HAP-1 (cell line): ENCODE data around the gene ABCB6.

Experiments
- DNase-seq, 2 experiments: peaks; one replicate each; pipeline ENCODE4 v3.0.0-alpha.2; 2016 to 2020; ENCODE audit warnings: low spot score in 2 of 2
- H3K27me3 ChIP-seq: fragments of 250-450 bp; sonication (Bioruptor Pico); 2 replicates; pipeline ENCODE4 v1.5.1; 2020; ENCODE audit warnings: low read depth, mild to moderate bottlenecking, moderate library complexity
- H3K36me3 ChIP-seq: fragments of 250-450 bp; sonication (Bioruptor Pico); replicated peaks from 2 replicates; pipeline ENCODE4 v1.5.1; 2020; ENCODE audit warnings: mild to moderate bottlenecking
- H3K4me1 ChIP-seq: fragments of 250-450 bp; sonication (Bioruptor Pico); 2 replicates; pipeline ENCODE4 v1.5.1; 2020; ENCODE audit warnings: mild to moderate bottlenecking
- H3K4me3 ChIP-seq: fragments of 250-450 bp; sonication (Bioruptor Pico); 2 replicates; pipeline ENCODE4 v1.5.1; 2020; ENCODE audit warnings: mild to moderate bottlenecking, moderate library complexity
- H3K9me3 ChIP-seq: fragments of 250-450 bp; sonication (Bioruptor Pico); 2 replicates; pipeline ENCODE4 v1.5.1; 2020; ENCODE audit warnings: mild to moderate bottlenecking, moderate library complexity
- in situ Hi-C: fragments of 300-500 bp; cut with MboI; formaldehyde crosslinking; loops from 3 replicates; pipeline ENCODE4 v1.14.3; 2020; ENCODE audit warnings: low sequenced_read_pairs, inconsistent platforms, mixed read lengths

The ABCB6 gene

GRCh38 chr2:219250049-219250781, 31.5 kb upstream of the ABCB6 start:
- no peaks in the 10 kb centered on the region; the same call in none of the 2 replicates for H3K9me3 ChIP-seq
- no peak for DNase-seq
- peaks cover 28% of the 10 kb centered on the region for H3K36me3 ChIP-seq
- H3K4me1 ChIP-seq = peaks cover 15% of the 10 kb centered on the region
- in situ Hi-C loops = no loop called here
- peaks cover 12% of the 10 kb centered on the region for H3K27me3 ChIP-seq
- H3K4me3 ChIP-seq = no peak overlapping the region

- H3K4me3 ChIP-seq = no peak overlapping the region
- in situ Hi-C loops = no loop called here
Measured at GRCh38 chr2:219249203-219249980, 30.6 kb upstream of the ABCB6 start.

GRCh38 chr2:219248845-219249202, 30.1 kb upstream of the ABCB6 start:
- in situ Hi-C loops = no loop called here
- Histone ChIP-seq H3K4me3 (no peak overlapping the region), H3K4me1 (peaks cover 15% of the 10 kb centered on the region), H3K27me3 (no peaks in the 10 kb centered on the region; the same call in 1 of the 2 replicates), H3K9me3 (no peaks in the 10 kb centered on the region; the same call in none of the 2 replicates), H3K36me3 (peaks cover 28% of the 10 kb centered on the region)
- no peak for DNase-seq

More at GRCh38 chr2:219249203-219249980, 30.6 kb upstream of the ABCB6 start:
- H3K4me1 ChIP-seq = peaks cover 15% of the 10 kb centered on the region
- DNase-seq = no peak
- H3K36me3 ChIP-seq = peaks cover 28% of the 10 kb centered on the region
- no peaks in the 10 kb centered on the region; the same call in none of the 2 replicates for H3K9me3 ChIP-seq
- H3K27me3 ChIP-seq = peaks cover 6% of the 10 kb centered on the region

GRCh38 chr2:219247678-219248642, 29.2 kb upstream of the ABCB6 start:
- peaks cover 14% of the 10 kb centered on the region for H3K4me1 ChIP-seq
- DNase-seq = no peak

GRCh38 chr2:219246559-219246958, 27.8 kb upstream of the ABCB6 start:
- DNase-seq = no peak
- Histone ChIP-seq H3K9me3 (no peaks in the 10 kb centered on the region; the same call in none of the 2 replicates), H3K27me3 (no peaks in the 10 kb centered on the region), H3K4me1 (peaks cover 5% of the 10 kb centered on the region), H3K4me3 (no peak overlapping the region; the same call in 1 of the 2 replicates), H3K36me3 (peaks cover 26% of the 10 kb centered on the region)
- in situ Hi-C loops = no loop called here

More at GRCh38 chr2:219247678-219248642, 29.2 kb upstream of the ABCB6 start:
- Histone ChIP-seq H3K9me3 (no peaks in the 10 kb centered on the region; the same call in none of the 2 replicates), H3K4me3 (no peak overlapping the region), H3K27me3 (no peaks in the 10 kb centered on the region), H3K36me3 (peaks cover 28% of the 10 kb centered on the region)
- in situ Hi-C loops = no loop called here

- H3K9me3 ChIP-seq = no peaks in the 10 kb centered on the region; the same call in none of the 2 replicates
- no peaks in the 10 kb centered on the region for H3K27me3 ChIP-seq
- H3K4me1 ChIP-seq = peaks cover 5% of the 10 kb centered on the region
- in situ Hi-C loops = no loop called here
- H3K4me3 ChIP-seq = peak overlapping the region; percentile 89
- peaks cover 20% of the 10 kb centered on the region for H3K36me3 ChIP-seq
- DNase-seq = no peak
Measured at GRCh38 chr2:219245899-219246230, 27.1 kb upstream of the ABCB6 start.

GRCh38 chr2:219245148-219245898, 26.6 kb upstream of the ABCB6 start, which contains the start of the genes GLB1L and STK16:
GLB1L (minus strand) TSS chr2:219245444; CDS start chr2:219243573, 1,871 bp downstream.
STK16 (plus strand) TSS chr2:219245479; CDS start chr2:219246000, 521 bp downstream.
- H3K4me1 ChIP-seq = peaks cover 5% of the 10 kb centered on the region
- peak within 1 kb of the TSS; percentile 89 for H3K4me3 ChIP-seq
- in situ Hi-C loops = no loop called here
- peak; percentile 68 to 93 for DNase-seq
- H3K9me3 ChIP-seq = no peaks in the 10 kb centered on the region; the same call in none of the 2 replicates
- no peaks in the 10 kb centered on the region for H3K27me3 ChIP-seq
- H3K36me3 ChIP-seq = peaks cover 16% of the 10 kb centered on the region

- Histone ChIP-seq H3K9me3 (no peaks in the 10 kb centered on the region; the same call in none of the 2 replicates), H3K4me3 (peak overlapping the region; percentile 89), H3K36me3 (peaks cover 14% of the 10 kb centered on the region), H3K4me1 (peaks cover 5% of the 10 kb centered on the region), H3K27me3 (no peaks in the 10 kb centered on the region)
- no peak for DNase-seq
- in situ Hi-C loops = no loop called here
Measured at GRCh38 chr2:219244789-219245147, 26.0 kb upstream of the ABCB6 start.

- in situ Hi-C loops = no loop called here
- H3K9me3 ChIP-seq = no peaks in the 10 kb centered on the region; the same call in none of the 2 replicates
- H3K4me3 ChIP-seq = no peak overlapping the region
- H3K27me3 ChIP-seq = no peaks in the 10 kb centered on the region
- peaks cover 5% of the 10 kb centered on the region for H3K4me1 ChIP-seq
- DNase-seq = no peak
- peaks cover 17% of the 10 kb centered on the region for H3K36me3 ChIP-seq
Measured at GRCh38 chr2:219243291-219243761, 24.6 kb upstream of the ABCB6 start.

GRCh38 chr2:219234331-219234730, 15.6 kb upstream of the ABCB6 start:
- in situ Hi-C loops = no loop called here
- H3K9me3 ChIP-seq = no peaks in the 10 kb centered on the region

GRCh38 chr2:219230059-219230540, 11.3 kb upstream of the ABCB6 start:
- Histone ChIP-seq H3K4me1 (peaks cover 17% of the 10 kb centered on the region), H3K27me3 (no peaks in the 10 kb centered on the region), H3K9me3 (no peaks in the 10 kb centered on the region), H3K36me3 (peaks cover 44% of the 10 kb centered on the region), H3K4me3 (peak overlapping the region; percentile 68)
- in situ Hi-C loops = no loop called here
- DNase-seq = peak; percentile 12 to 60

More at GRCh38 chr2:219234331-219234730, 15.6 kb upstream of the ABCB6 start:
- H3K4me1 ChIP-seq = peaks cover 8% of the 10 kb centered on the region
- no peak for DNase-seq
- H3K27me3 ChIP-seq = no peaks in the 10 kb centered on the region
- no peak overlapping the region for H3K4me3 ChIP-seq
- peaks cover 57% of the 10 kb centered on the region for H3K36me3 ChIP-seq

- H3K36me3 ChIP-seq = peaks cover 44% of the 10 kb centered on the region
- H3K4me3 ChIP-seq = peak within 1 kb of the TSS; percentile 68
- no peaks in the 10 kb centered on the region for H3K27me3 ChIP-seq
- DNase-seq = peak; percentile 98 to 99
- in situ Hi-C loops = no loop called here
- peaks cover 17% of the 10 kb centered on the region for H3K4me1 ChIP-seq
- H3K9me3 ChIP-seq = no peaks in the 10 kb centered on the region
Measured at GRCh38 chr2:219229305-219230058, 10.7 kb upstream of the ABCB6 start, which contains the start of the genes ANKZF1 and ATG9A. ANKZF1 (plus strand) TSS chr2:219229806; CDS start chr2:219230258, 452 bp downstream. ATG9A (minus strand) TSS chr2:219229636; CDS start chr2:219228024, 1,612 bp downstream.
